CD4-positive, alpha-beta T cell treated with Interleukin-4 for 1 hour (primary cell): ENCODE results near the gene F5.
"Not testable (repeated sequence)": the region's sequence is repeated elsewhere in the genome, so short reads cannot be mapped to it uniquely, and the experiment has no call there.

Experiments used
- DNase-seq, 2 donors: peaks; one replicate each; pipeline ENCODE4 v3.0.0-alpha.2; 2020 to 2022

Gene F5

GRCh38 chr1:169508432-169509338 is 77.6 kb downstream of the F5 start:
- DNase-seq = no peak

- DNase-seq = no peak
Observed at GRCh38 chr1:169507413-169507812, 78.9 kb downstream of the F5 start.

DNA sequence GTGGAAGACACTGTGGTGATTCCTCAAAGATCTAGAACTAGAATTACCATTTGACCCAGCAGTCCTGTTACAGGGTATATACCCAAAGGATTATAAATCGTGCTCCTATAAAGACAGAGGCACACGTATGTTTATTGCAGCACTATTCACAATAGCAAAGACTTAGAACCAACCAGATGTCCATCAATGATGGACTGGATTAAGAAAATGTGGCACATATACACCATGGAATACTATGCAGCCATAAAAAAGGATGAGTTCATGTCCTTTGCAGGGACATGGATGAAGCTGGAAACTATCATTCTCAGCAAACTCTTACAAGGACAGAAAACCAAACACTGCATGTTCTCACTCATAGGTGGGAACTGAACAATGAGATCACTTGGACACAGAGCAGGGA is 82.7 kb downstream of the F5 start:
- not testable (repeated sequence) for DNase-seq

- no peak for DNase-seq
Observed at GRCh38 chr1:169499807-169500206, 86.5 kb downstream of the F5 start.

GRCh38 chr1:169497317-169497716 is 89.0 kb downstream of the F5 start:
- DNase-seq = no peak

DNA sequence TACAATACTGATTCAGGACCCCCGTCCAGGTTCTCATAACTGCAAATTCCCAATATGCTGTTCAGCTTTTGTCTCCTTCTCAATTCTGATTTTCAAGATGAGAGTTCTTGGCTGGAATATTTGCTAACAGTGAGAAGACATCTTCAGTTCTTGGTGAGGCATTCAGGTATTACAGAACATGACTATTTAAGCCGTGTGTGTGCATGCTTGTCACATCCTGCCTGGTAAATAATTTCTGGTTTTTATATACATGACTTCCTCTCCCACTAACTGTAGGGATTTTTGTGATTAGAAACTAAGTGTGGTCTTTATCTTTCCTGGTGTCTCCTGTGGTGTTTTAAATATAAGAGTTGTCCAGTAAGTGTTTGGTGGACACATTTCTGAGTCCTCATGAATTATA is 90.4 kb downstream of the F5 start:
- no peak for DNase-seq

DNA sequence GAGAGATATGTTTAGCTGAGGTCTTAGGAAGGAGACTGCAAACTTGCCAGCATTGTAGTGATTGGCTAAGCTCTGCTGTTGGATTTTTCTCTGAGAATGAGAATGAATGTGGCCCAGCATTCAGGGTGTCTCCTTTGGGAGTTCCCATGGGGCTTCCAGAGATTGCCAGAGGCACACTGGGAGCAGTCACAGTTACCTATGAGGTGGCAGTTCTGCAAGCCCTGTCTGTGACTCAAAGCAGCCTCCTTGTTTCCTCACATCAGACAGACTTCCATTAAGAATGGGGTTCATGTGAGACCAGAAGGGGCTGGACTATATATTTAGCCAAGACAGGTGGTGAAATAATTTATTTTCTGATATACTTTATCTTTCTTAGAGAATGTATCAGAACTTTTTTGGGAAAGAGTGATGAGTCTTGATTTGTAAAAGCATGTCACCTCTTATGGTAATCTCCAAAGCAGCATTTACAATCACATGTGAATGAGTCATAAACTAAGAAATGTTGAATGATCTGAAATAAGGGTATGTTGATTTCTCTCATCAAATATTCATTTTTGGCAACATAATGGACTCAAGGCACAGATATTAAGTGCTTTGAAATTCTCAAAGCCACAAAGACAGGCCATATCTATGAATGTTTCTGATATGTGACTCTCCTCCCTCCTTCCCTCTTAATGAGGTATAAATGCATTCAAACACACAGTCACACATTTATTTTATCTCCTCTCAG is 91.1 kb downstream of the F5 start:
- no peak for DNase-seq

DNA sequence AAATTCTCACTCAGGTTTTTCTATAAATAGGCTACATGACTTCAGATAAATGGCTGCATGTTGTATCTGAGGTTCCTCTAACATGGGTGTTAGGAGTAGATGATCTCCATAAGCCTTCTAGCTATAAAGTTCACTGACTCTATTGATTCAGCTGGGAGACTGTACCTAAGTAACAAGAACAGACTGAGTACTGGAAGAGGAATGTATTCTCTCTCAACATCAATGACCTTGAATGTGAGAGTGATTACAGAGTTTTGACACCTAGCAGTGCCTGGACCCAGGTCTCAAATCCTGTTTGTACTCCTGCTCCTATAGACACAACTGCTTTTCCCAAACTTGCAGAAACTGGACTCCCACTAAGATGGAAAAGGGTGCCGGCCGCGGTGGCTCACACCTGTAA is 91.9 kb downstream of the F5 start:
- DNase-seq = no peak

DNA sequence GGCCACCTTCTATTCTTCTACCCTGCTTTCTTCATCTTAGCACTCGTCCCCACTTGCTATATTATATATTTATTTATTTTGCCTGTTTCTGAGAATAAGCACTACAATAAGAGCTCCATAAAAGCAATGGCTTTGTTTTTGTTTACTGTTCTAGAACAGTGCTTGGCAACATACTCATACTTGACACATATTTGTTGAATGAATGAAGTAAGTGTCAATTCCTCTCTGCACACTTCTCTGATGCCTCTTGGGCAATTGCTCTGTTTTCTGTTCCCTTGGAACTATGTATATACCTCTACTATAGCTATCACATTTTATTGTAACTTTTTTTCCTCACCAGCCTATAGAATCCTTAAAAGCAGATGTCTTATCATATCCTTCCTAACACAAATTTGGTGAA is 93.0 kb downstream of the F5 start:
- DNase-seq = no peak

GRCh38 chr1:169491845-169492281 is 94.4 kb downstream of the F5 start:
- no peak for DNase-seq

- no peak for DNase-seq
Observed at GRCh38 chr1:169488157-169488556, 98.1 kb downstream of the F5 start.

DNA sequence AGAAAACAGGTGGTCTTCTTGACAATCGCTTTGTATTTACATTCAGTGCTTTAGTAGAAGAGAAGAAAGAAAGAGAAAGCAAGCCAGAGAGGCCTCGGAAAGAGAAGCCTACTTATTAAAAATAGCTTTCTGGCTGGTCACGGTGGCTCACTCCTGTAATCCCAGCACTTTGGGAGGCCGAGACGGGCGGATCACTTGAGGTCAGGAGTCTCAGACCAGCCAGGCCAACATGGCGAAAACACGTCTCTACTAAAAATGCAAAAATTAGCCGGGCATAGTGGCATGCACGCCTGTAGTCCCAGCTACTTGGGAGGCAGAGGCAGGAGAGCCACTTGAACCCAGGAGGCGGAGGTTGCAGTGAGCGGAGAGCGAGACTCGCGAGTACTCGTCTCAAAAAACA is 98.7 kb downstream of the F5 start:
- no peak for DNase-seq

GRCh38 chr1:169487133-169487532 is 99.1 kb downstream of the F5 start:
- no peak for DNase-seq

DNA sequence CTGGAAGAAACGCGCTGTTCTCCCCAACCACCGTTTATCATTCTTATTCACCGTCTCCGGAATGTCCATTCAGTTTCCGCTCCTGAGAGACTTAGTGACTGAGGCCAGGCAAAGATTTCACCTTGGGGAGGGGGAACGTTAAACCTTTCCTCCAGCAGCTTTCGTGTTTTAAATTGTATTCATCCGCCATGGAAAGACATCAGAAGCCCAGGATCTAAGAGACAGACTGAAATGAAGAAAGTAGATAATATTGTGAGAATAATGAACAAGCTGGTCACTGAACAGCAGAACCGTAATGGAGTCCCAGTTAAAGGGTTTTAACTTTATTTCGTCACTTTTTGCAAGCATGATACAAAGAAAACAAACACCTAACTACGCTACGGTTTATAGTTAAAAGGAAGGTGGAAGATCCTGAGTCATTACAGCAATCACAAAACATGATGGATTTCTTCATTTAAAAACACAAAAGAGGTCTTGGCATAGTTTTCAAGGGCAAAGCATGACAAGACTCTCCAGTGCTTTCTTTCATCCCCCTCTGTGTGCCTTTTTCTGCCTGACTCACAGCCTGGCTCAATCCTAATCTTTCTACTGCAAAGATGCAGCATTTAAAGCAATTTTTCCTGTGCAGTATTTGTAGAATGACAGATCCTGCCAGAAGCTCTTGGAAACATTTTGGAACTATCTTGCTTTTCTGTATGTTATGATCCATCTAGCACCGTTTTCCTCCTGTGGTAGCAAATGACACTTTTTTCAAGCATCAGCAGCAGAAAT is 99.8 kb downstream of the F5 start:
- DNase-seq = peak in 1 of 2 donors; percentile 8

GRCh38 chr1:169485431-169486280 is 100.6 kb downstream of the F5 start, which contains the start of gene SLC19A2:
Gene SLC19A2, minus strand, starts transcription at chr1:169485944. Its CDS starts 178 bp downstream, at chr1:169485766.
- DNase-seq = peak; percentile 95 to 96

DNA sequence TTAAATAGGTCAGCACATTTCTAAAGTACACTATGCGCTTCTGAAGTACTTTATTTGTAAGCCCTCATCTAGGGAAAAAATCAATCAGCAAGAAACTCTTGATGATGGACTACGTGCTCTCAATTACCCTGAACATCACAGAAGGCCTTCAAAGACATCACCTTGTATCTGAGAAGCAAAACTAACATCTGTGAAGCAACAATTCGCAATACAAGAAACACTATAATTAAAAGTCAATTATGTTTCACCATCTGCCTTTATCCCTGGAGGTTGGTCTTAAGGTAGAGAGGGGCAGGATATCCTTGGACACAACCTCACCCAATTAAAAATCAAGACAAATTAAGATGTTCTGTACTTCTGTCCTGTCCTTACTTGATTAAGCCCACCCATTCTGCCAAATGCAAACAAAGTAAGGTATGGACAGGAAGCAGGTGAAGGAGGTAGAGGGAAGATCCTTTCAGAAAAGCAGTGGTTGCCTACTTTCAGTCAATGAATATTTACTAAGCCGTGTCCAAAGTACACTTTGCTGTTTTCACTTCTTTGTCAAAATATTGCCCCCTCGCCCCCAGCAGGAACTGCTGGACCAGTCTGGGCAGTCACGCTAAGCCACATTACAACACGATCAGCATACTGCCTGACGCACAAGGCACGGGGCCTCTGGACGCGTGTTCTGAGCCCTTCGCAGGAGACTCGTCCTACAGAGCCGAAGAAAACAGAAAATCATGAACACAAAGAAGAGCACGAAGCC is 101.4 kb downstream of the F5 start:
- DNase-seq = peak; percentile 30

GRCh38 chr1:169484101-169484500 is 102.2 kb downstream of the F5 start:
- no peak for DNase-seq

GRCh38 chr1:169483500-169483966 is 102.7 kb downstream of the F5 start:
- no peak for DNase-seq

GRCh38 chr1:169479363-169480066 is 106.8 kb downstream of the F5 start:
- DNase-seq = no peak

- DNase-seq = no peak
Observed at GRCh38 chr1:169478094-169478672, 108.1 kb downstream of the F5 start.
